ENCODE results near the gene CDK19.

Gene CDK19

DNA sequence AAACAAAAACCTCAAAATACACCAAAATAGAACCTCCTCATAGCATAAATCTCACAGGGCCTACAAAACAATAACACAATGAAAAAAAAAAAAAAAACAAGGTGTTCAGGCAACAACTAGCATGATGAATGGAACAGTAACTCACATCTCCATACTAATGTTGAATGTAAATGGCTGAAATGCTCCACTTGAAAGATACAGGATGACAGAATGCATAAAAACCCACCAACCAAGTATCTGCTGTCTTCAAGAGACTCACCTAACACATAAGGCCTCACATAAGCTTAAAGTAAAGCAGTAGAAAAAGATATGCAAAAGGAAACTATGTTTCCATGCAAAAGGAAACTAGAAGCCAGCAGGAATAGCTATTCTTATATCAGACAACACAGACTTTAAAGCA is 121.3 kb downstream of the CDK19 start:
- no peak for DNase-seq

DNA sequence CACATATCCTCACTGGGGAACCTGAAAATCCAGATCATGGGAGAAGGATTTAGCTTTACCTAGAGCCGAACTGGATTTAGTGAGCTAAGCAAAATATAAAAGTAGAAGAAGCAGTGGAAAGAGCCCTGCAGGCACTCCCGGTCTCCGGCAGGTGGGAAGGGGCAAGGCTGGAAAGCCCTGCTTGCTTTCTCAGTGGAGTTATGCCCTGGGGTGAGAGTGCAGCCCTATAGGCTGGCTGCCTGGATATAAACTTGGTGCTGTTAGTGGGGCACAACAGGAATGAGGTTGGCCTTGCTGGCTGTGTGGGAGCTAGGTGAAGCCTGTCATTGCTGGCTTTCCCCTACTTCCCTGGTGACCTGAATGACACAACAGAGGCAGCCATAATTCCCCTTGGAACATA is 122.0 kb downstream of the CDK19 start:
- DNase-seq = no peak

GRCh38 chr6:110690916-110691315 is 124.4 kb downstream of the CDK19 start:
- DNase-seq = no peak

GRCh38 chr6:110690106-110690654 is 125.1 kb downstream of the CDK19 start:
- DNase-seq = no peak

GRCh38 chr6:110689275-110689935 is 125.9 kb downstream of the CDK19 start:
- no peak for DNase-seq

DNA sequence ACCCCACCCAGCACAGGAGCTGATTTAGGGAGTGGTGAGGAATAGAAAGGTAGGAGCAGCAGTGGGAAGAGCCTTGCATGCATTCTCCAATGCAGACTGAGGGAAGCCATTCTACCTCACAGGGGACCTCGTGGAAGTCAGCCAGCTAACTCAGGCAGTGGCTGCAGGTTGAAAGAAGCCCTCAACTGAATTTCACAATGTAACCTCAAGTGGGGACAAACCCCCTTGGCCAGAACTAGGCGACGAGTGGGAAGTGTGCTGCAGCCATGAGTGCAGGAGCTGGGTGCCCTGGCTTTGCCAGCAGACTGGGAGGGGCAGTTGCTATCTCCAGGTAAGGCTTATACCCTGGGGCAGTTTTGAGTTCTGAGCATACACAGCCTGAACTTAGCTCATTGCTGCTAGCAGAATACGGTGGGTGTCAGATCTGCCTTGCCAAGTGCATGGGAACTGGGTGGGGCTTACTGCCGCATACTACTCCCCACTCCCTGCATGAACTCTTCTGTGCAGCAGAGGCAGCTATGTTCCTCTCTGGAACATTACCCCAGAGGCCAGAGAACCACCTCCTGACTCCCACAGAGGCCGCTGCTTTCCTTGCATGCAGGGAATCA is 126.5 kb downstream of the CDK19 start:
- DNase-seq = no peak

- DNase-seq = no peak
Observed at GRCh38 chr6:110687326-110687725, 127.9 kb downstream of the CDK19 start.

GRCh38 chr6:110683241-110683640 is 132.0 kb downstream of the CDK19 start:
- no peak for DNase-seq

- peak; percentile 86 for DNase-seq
Observed at GRCh38 chr6:110682460-110682853, 132.8 kb downstream of the CDK19 start.

DNA sequence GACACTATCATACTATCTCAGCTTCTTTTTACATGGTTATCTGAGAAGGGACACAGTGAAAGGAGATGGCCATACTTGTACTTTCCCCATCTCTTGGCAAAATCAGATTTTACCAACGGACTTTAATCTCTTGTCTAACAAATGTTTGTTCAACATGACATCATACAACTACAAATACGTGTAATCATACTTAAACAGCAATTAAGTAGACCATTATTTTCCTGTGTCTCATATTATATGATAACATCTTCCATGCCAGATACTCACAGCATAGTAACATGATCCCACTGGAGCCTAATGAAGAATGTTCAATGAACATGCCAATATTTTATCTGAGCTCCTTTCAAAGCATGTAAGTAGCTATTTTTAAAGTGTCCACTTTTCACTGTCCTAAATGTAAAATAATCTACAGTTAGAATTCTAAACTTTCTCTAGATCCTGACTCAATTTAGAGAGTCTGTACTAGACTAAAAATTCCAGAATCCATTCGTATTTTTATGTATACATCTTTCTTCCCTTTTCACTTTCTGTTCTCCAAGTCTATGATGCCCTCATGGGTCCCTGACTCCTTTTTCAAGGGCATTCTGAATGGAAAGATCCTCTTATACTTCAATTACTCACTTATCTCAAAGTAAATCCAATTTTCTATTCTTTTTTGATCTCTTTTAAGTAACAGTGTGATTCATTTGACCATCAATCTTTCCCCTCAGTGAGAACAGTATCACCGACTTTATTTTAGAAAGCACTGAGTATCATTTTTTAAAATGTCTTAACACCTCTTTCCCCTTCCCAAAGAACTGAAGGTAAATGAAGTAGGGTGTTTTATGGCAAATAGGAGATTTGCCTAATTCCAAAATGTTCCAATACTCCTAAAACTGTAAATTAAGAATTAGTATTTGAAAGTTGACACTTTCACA is 133.5 kb downstream of the CDK19 start:
- no peak for DNase-seq

- DNase-seq = no peak
Observed at GRCh38 chr6:110676396-110676795, 138.9 kb downstream of the CDK19 start.

- DNase-seq = no peak
Observed at GRCh38 chr6:110674096-110674495, 141.2 kb downstream of the CDK19 start.

DNA sequence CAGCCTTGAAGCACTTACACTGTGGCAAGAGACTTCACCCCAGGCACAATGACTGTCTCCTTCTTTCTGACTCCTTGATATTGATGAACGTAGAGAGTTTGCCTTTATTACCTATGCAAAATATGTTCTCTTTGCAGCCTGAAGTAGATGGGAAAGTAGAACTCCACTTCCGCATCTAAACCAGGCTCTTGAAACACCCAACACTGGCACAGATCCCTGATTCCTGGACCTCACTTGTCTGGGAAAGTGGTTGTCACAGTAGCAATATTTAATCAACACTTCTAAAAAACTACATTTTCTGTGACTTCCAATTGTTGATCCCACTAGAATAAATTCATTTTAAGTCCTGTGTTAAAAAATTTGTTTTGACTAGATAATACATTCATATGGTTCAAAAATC is 143.1 kb downstream of the CDK19 start:
- DNase-seq = no peak

GRCh38 chr6:110671447-110671846 is 143.8 kb downstream of the CDK19 start:
- no peak for DNase-seq

DNA sequence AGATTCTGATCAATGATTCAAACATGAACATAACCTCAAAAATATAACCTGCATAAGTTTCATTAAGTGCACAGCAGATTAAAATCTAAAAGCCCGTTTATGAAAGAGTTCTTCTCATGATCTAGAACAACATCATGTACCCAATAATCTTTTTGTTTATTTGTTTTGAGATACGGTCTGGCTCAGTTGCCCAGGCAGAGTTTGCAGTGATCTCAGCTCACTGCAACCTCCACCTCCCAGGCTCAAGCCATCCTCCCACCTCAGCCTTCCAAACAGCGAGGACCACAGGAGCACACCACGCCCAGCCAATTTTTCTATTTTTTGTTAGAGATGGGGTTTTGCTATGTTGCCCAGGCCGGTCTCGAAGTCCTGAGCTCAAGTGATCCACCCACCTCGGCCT is 149.7 kb downstream of the CDK19 start:
- DNase-seq = no peak

GRCh38 chr6:110664933-110665332 is 150.3 kb downstream of the CDK19 start:
- DNase-seq = no peak

GRCh38 chr6:110662490-110663211 is 152.6 kb downstream of the CDK19 start:
- DNase-seq = no peak

DNA sequence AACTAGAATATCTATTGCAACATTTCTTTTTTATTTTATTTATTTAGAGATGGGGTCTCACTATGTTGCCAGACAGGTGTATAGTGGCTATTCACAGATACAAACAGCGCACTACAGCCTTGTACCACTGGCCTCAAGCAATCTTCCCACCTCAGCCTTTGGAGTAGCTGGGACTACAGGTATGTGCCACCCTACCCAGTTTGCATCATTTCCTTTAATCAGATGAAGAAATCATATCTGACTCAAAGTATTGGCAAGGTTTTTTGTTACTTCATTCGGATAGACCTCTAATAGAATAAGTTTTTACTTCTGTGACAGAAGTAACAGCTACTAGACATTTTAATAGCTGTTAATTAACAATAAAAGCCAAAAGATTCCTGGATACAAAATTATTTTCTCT is 153.9 kb downstream of the CDK19 start:
- no peak for DNase-seq

- no peak for DNase-seq
Observed at GRCh38 chr6:110660066-110660655, 155.1 kb downstream of the CDK19 start.

- no peak for DNase-seq
Observed at GRCh38 chr6:110658631-110659211, 156.5 kb downstream of the CDK19 start.

DNA sequence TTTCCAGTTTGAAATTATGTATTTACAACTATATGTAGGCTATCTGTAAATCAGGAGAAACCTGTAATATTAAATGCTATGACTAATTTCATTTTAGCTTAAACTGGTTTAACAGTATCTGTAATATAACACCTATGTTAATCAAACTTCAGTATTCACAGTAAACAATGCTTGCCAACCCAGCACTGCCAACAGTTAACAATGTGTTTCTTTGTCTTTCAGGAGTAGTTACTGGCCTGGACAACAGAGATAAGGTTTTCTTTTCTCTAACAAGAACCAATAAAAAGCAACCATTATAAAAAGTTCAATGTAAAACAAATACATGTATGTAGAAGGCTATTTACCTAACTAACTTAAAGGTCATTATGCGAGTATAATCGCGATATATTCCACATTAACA is 158.8 kb downstream of the CDK19 start:
- DNase-seq = no peak

- no peak for DNase-seq
Observed at GRCh38 chr6:110655821-110656220, 159.4 kb downstream of the CDK19 start.
